ENCODE data around the gene CYP4A22.
"Not testable (repeated sequence)": the region's sequence is repeated elsewhere in the genome, so short reads cannot be mapped to it uniquely, and the experiment has no call there.

GRCh38 chr1:47193496-47193895 is 56.3 kb downstream of the CYP4A22 start:
- TF ChIP-seq TCF7L2 (IDR thresholded peaks at IDR 0.05; ENCODE audit: low read depth, low read length); RB1 (IDR thresholded peaks at IDR 0.05; ENCODE audit: low read depth): not testable (repeated sequence)
- TF ChIP-seq, protein P1, sequence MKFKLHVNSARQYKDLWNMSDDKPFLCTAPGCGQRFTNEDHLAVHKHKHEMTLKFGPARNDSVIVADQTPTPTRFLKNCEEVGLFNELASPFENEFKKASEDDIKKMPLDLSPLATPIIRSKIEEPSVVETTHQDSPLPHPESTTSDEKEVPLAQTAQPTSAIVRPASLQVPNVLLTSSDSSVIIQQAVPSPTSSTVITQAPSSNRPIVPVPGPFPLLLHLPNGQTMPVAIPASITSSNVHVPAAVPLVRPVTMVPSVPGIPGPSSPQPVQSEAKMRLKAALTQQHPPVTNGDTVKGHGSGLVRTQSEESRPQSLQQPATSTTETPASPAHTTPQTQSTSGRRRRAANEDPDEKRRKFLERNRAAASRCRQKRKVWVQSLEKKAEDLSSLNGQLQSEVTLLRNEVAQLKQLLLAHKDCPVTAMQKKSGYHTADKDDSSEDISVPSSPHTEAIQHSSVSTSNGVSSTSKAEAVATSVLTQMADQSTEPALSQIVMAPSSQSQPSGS (CRISPR knock-in tag; IDR thresholded peaks at IDR 0.05): not testable (repeated sequence)

Measured in K562 (cell line).